ENCODE results near the gene TBC1D2B. TPM values are rescaled to one million over a fixed set of nuclear protein-coding genes. Genes with fewer than 3 reads are reported as not detected.
"Not testable (repeated sequence)": the region's sequence is repeated elsewhere in the genome, so short reads cannot be mapped to it uniquely, and the experiment has no call there.

Gene TBC1D2B
- total RNA-seq, 1 donor from 2014 or later = 13.8 TPM

DNA sequence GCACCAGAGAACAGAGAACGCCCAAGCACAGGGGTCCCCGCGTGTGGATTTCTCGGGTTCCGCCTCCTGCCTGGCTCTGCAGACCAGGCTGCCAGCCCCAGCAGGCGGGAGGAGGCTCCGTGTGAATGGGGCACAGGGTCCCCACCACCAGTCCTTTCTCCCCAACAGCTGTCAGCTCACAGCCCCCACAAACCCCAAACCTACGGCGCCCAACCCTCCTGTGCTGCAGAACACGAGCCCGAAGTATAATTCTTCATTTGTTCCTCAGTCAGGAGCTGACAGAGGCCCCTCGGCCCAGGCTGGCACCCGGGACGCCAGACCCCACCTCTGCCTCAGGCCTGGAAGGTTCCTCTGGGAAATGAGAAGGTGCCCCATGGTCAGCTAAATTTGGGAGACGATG, 78.0 kb downstream of the TBC1D2B start:
- no peak for DNase-seq (ENCODE audit: low spot score)
- Mint-ChIP-seq H3K4me1 (ENCODE audit: unreplicated experiment) (peaks cover 3% of the 10 kb centered on the region), H3K27ac (ENCODE audit: unreplicated experiment) (no peak overlapping the region), H3K27me3 (ENCODE audit: unreplicated experiment) (peaks cover 3% of the 10 kb centered on the region), H3K36me3 (ENCODE audit: low read depth, unreplicated experiment) (peaks cover 7% of the 10 kb centered on the region), H3K9me3 (ENCODE audit: unreplicated experiment) (no peaks in the 10 kb centered on the region), H3K4me3 (ENCODE audit: unreplicated experiment) (no peak overlapping the region)
- TF ChIP-seq, protein P1, sequence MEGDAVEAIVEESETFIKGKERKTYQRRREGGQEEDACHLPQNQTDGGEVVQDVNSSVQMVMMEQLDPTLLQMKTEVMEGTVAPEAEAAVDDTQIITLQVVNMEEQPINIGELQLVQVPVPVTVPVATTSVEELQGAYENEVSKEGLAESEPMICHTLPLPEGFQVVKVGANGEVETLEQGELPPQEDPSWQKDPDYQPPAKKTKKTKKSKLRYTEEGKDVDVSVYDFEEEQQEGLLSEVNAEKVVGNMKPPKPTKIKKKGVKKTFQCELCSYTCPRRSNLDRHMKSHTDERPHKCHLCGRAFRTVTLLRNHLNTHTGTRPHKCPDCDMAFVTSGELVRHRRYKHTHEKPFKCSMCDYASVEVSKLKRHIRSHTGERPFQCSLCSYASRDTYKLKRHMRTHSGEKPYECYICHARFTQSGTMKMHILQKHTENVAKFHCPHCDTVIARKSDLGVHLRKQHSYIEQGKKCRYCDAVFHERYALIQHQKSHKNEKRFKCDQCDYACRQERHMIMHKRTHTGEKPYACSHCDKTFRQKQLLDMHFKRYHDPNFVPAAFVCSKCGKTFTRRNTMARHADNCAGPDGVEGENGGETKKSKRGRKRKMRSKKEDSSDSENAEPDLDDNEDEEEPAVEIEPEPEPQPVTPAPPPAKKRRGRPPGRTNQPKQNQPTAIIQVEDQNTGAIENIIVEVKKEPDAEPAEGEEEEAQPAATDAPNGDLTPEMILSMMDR (IDR thresholded peaks at IDR 0.05; ENCODE audit: unreplicated experiment) = no peak

DNA sequence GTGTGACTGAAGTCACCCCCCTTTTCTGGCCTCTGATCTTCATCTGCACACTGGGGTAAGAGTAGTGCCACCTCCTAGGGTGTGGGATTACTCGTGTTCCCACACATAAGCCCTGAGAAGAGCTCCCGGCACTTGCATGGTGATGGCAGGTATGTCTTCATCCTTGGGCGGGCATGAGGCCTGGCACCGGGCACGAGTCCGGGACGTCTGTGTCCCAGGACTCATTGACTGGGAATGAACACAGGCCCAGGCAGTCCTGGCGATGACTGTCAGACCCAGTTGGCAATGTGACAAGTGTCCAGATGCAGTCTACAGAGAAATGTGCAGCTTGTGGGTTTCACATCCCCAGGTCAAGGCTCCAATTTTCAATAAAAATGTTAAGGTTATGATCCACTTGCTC, 78.9 kb downstream of the TBC1D2B start:
- Mint-ChIP-seq H3K27me3 (ENCODE audit: unreplicated experiment) (peaks cover 3% of the 10 kb centered on the region), H3K4me1 (ENCODE audit: unreplicated experiment) (peaks cover 3% of the 10 kb centered on the region), H3K27ac (ENCODE audit: unreplicated experiment) (no peak overlapping the region), H3K36me3 (ENCODE audit: low read depth, unreplicated experiment) (peaks cover 7% of the 10 kb centered on the region), H3K4me3 (ENCODE audit: unreplicated experiment) (no peak overlapping the region), H3K9me3 (ENCODE audit: unreplicated experiment) (no peaks in the 10 kb centered on the region)
- TF ChIP-seq, protein P1 (IDR thresholded peaks at IDR 0.05; ENCODE audit: unreplicated experiment) = no peak
- no peak for DNase-seq (ENCODE audit: low spot score)

DNA sequence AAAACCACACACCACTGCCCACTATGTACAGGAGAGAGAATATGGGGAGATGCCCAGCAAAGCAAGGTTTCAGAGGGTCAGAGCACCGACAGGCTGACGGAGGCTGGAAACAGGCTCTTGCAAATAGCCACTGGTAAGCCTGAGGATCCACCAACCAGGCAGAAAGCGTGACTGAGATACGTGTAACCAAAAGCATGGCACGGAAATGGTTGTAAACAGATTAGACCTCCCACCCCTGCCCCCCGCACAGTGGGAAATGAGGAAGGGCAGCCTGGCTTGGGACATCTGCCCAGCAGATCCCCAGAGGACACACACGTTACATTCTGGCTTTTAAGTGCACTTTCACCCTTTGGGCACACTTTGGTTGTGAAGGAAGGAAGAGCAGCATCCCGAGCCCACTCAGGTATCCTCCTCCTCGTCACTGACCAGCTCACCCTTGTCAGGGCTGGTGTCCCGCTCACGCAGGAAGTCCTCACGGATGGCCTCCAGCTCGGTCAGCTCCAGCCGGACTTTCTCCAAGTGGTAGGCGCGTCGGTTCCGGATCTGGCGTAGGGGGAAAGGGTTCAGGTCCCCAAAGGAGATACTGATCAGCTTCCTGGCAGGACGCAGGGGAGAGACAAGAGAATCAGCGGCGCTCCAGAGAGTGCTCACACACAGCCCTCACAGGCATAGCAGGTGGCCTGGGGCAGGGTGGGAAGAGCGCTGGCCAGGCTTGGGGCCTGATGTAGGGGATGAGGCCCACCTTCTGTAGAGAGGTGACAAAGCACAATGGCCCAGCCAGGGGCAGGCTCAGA, 79.6 kb downstream of the TBC1D2B start:
- not testable (repeated sequence) for H3K27ac Mint-ChIP-seq (ENCODE audit: unreplicated experiment); H3K9me3 Mint-ChIP-seq (ENCODE audit: unreplicated experiment); H3K4me1 Mint-ChIP-seq (ENCODE audit: unreplicated experiment); H3K27me3 Mint-ChIP-seq (ENCODE audit: unreplicated experiment); DNase-seq (ENCODE audit: low spot score); H3K36me3 Mint-ChIP-seq (ENCODE audit: low read depth, unreplicated experiment); H3K4me3 Mint-ChIP-seq (ENCODE audit: unreplicated experiment)

DNA sequence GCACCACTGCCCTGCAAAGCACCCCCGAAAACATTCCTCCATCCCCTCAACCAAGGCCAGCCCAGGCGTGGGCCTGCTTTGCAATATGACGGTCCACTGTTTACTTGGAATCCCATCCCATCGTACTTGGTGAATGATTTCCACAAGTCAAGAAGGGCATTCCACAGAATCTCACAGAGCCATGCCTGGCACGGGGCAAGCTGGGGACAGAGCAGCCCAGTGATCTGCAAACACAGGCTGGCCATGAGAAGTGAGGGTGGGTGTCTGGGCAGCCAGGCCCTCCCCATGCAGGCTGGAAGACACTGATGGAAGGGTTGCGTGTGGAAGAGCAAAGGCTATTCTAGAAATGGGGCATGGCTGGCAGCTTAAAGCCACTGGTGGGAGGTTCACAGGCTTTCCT, 80.3 kb downstream of the TBC1D2B start:
- H3K4me3 Mint-ChIP-seq (ENCODE audit: unreplicated experiment) = not testable (repeated sequence)

DNA sequence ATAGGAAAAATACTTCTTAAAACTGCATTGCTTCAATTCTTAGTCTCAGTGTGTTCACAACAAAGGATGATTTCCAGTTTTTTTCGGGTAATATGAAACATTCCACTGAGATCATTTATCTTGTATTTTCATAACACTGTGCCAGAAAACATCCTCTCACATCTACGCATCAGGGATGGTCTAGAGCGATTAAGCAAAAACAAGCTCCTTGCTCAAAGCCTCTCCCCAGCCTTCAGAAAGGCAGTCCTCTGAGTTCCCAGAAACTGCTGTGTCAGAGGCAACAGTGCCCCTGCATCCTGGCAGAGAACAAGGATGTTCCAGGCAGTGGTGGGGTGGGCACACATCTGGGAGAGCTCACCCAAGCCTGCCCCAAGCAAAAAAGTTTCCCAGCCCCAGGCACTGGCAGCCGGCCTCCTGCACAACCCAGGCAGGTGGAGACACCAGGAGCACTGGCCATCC, 80.8 kb downstream of the TBC1D2B start:
- H3K9me3 Mint-ChIP-seq (ENCODE audit: unreplicated experiment); H3K36me3 Mint-ChIP-seq (ENCODE audit: low read depth, unreplicated experiment): not testable (repeated sequence)

More for the DNA sequence above, 80.3 kb downstream of the TBC1D2B start:
- H3K9me3 Mint-ChIP-seq (ENCODE audit: unreplicated experiment); DNase-seq (ENCODE audit: low spot score); H3K27ac Mint-ChIP-seq (ENCODE audit: unreplicated experiment); H3K27me3 Mint-ChIP-seq (ENCODE audit: unreplicated experiment); H3K4me1 Mint-ChIP-seq (ENCODE audit: unreplicated experiment); H3K36me3 Mint-ChIP-seq (ENCODE audit: low read depth, unreplicated experiment): not testable (repeated sequence)

DNA sequence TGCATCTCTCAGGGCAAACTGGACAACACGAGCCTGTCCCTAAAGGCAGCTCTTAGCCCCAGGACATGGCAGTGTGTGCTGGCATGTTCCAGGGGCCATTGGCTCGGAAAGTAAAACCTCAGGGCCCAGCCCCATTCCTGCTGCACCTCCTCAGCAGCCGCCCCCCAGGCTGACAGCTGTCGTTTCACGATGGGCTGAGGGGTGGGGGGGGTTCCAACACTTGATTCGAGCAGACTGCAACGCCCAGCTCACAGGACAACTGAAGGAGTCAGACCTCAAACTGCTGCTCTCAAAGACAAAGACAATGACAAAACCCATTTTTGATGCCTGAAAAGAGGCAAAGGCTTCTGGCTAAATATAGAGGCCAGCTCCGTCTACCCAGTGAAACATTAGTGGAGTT, 81.3 kb downstream of the TBC1D2B start:
- not testable (repeated sequence) for H3K36me3 Mint-ChIP-seq (ENCODE audit: low read depth, unreplicated experiment); DNase-seq (ENCODE audit: low spot score); H3K4me1 Mint-ChIP-seq (ENCODE audit: unreplicated experiment); H3K27me3 Mint-ChIP-seq (ENCODE audit: unreplicated experiment); H3K27ac Mint-ChIP-seq (ENCODE audit: unreplicated experiment); H3K9me3 Mint-ChIP-seq (ENCODE audit: unreplicated experiment); H3K4me3 Mint-ChIP-seq (ENCODE audit: unreplicated experiment)

More for the DNA sequence above, 80.8 kb downstream of the TBC1D2B start:
- not testable (repeated sequence) for H3K4me3 Mint-ChIP-seq (ENCODE audit: unreplicated experiment); H3K27me3 Mint-ChIP-seq (ENCODE audit: unreplicated experiment); H3K27ac Mint-ChIP-seq (ENCODE audit: unreplicated experiment); H3K4me1 Mint-ChIP-seq (ENCODE audit: unreplicated experiment); DNase-seq (ENCODE audit: low spot score)

DNA sequence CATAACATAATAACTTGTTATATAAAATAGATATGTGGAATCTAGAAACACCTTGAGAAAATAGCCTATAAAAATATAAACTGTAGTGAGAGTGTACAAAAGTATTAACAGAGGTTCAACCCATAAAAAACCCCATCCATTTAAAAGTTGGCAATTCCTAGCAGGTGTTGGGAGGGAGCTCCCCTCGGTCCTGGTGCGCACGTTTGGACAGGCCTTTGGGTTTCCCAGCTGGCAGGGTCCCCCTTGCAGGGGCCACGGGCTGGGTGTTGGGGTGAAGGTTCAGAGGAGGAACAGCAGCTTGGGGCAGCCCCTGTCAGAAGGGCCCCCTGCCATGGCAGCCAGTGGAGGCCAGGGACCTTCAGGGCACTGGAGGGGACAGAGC, 82.0 kb downstream of the TBC1D2B start:
- not testable (repeated sequence) for H3K9me3 Mint-ChIP-seq (ENCODE audit: unreplicated experiment); H3K27me3 Mint-ChIP-seq (ENCODE audit: unreplicated experiment); H3K27ac Mint-ChIP-seq (ENCODE audit: unreplicated experiment); H3K4me3 Mint-ChIP-seq (ENCODE audit: unreplicated experiment); H3K36me3 Mint-ChIP-seq (ENCODE audit: low read depth, unreplicated experiment); H3K4me1 Mint-ChIP-seq (ENCODE audit: unreplicated experiment); DNase-seq (ENCODE audit: low spot score)
